ENCODE measurements around the gene SH2D7.

The SH2D7 gene

GRCh38 chr15:78104566-78105475 is 12.5 kb downstream of the SH2D7 start:
- peak; percentile 62 for DNase-seq

GRCh38 chr15:78105476-78106241 is 13.3 kb downstream of the SH2D7 start:
- DNase-seq, result peak; percentile 54

GRCh38 chr15:78107471-78107870 is 15.1 kb downstream of the SH2D7 start:
- peak; percentile 50 for DNase-seq

DNA sequence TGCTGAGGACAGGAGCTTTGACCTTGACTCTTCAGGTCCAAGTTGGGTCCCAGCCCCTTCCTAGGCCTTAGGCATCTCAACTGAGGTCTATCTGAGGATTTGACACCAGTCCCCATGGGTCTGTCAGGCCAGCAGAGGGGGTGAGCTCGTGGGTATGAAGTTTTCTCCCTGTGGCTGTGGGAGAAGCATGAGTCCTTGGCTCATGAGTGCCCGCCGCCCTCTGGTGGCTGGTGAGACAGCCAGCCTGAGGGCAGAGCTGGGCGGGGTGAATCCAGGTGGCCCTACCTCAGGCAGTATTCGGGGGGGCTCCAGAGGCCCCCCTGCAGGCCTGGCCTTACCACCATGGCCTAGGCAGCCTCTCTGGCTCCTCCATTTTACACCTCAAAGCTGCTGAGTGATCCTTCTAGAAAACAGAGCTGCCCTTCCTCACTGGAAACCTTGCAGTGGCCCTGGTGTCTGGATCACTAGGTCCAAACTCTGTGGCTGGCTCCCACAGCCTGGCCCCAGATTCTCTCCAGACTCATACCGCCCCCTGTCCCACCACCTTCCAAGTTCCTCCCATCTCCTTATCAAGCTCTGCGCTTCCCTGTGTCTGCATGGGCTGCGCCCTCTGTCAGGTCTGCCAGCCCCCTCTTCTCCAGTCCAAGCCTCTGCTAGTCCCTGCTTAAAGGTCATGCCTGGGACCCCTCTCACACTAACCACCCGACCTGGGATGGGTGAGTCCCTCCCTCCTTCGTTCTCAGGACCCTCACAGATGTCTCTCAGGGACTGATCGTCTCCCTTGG is 16.1 kb downstream of the SH2D7 start:
- peak; percentile 93 for DNase-seq

- DNase-seq, result no peak
Measured at GRCh38 chr15:78109156-78109555, 16.8 kb downstream of the SH2D7 start.

DNA sequence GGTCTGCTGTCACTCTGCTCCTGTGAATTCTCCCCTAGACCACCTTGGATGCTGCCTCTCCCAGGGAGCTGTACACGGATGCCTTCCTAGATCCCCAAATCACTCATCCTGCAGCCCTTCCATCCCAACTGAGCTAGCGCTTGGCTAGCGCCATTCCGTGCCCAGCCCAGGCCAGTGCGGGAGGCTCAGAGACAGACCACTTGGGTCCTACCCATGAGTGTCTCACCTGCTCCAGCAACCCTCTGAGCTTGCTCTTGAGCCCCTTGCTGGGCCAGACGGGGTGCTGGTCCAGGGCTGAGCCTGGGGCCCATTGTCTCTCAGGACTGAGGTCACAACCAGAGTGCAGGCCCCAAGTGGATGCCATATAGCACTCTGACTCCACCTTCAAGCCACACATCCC is 17.7 kb downstream of the SH2D7 start:
- no peak for DNase-seq

GRCh38 chr15:78110916-78111475 is 18.6 kb downstream of the SH2D7 start:
- no peak for DNase-seq

DNA sequence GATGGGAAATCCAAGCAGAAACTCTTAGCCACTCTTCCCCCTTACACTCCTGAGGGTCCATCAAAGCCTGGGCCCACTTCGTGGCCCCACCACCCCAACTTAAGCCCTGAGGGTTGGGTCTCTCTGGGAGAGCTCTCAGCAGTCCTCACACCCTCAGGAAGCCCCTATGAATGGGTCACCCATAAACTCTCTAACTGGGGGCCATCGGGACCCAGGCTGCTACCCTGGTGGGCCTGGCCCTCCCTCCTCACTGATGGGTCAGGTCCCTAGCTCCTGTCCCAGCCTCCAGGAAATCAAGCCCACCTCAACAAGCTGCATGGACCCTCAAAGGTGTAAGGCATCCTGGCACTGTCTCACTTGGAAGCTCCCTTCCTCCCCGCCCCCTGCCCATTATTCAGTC is 19.4 kb downstream of the SH2D7 start:
- no peak for DNase-seq

DNA sequence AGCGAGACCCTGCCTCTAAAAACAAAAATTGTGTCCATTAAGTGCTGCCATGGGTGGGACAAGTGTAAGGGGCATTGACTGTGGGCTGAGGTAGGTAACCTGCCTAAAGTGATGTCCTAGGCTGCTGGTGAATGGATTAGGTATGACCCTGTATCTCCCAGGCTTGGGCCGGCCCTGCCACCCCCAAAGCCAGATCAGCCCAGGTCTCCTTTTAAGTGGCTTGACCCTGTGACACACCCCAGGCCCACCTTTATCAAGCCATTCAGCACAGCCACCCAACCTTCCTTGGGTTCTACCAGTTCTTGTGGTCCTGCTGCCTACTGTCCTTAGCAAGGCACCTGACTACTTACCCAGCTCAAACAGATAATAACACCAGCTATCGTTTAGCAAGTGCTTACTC is 20.2 kb downstream of the SH2D7 start:
- DNase-seq, result no peak

GRCh38 chr15:78120523-78120922 is 28.2 kb downstream of the SH2D7 start:
- no peak for DNase-seq

DNA sequence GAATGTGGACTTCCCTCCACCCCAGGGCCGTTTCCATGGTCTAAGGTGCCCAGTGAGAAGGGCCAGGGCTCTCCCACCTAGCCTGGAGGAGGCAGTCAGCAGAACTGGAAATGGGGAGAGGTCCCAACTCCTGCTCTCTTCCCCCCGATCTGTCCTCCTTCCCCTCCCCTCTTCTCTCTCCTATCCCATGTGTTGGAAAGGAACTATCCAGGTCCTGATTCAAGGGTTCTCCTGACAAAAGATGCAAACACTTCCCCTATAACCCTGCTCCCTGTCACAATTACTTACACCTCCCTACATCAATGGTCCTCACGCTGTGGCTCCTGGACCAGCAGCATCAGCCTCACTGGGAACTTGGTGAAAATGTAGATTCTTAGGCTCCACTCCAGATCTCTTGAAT is 32.9 kb downstream of the SH2D7 start:
- no peak for DNase-seq

- no peak for DNase-seq
Measured at GRCh38 chr15:78127882-78128281, 35.5 kb downstream of the SH2D7 start.

GRCh38 chr15:78129077-78129750 is 36.9 kb downstream of the SH2D7 start:
- no peak for DNase-seq

DNA sequence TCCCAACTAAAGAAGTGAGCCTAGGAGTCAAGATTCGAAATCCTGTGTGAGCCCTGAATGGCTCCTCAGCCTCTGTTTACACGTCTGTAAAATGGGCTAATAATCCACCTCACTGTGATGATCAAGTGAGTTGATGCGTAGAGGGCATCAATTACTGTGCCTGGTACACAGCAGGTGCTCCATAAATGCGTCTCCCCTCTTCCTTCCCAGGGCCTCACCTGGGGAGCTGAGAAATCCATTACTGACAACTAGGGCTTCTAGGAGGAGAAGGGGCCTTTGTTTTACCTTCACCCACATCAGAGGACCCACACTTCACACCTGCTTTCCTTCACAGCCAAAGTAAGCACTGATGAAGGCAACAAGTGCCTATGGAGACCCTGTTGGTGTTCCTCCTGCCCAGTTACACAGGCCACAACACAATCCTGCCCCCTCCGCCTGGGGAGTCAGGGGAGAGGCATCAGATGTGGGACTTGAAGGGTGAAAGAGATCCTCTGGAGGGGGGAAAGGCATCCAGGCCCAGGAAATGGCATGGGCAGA is 37.5 kb downstream of the SH2D7 start:
- DNase-seq, result peak; percentile 62

DNA sequence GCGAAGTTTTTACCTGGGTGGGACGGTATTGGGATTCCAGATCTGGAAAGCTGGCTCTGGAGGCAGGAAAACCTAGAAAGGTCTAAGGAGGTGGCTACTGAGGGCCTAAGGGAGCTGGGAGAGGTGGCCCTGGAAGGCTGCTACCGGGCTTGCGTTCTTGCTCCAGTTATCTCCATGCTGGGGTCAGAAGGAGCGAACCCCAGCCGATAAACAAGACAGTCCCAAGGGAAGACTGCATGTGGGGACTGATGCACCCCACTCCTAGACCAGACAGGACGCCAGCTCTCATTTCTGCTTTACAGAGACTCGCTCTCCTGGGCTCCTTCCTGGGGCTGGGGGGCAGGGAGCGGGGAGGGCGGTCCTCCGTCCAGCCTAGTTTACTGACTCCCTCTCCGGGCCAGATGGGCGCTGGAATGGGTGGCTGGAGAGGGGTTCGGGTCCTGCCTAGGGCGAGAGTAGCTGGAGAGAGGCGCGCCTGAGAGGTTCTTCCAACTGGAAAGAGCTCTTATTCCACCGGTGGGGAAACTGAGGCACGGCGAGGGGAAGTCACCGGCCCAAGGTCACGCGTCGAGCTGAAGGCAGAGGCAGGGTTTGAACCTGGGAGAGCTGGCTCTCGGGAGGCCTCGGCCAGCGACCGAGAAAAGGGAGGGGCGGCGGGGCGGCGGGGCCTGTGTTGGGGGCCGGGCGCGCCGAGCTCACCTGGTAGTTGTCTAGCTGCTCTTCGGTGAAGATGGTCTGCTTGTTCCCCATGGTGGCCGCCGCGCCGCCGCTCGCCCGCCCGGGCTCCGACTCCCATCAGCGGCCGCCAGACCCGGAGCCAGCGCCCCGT is 38.3 kb downstream of the SH2D7 start:
- DNase-seq, result no peak

DNA sequence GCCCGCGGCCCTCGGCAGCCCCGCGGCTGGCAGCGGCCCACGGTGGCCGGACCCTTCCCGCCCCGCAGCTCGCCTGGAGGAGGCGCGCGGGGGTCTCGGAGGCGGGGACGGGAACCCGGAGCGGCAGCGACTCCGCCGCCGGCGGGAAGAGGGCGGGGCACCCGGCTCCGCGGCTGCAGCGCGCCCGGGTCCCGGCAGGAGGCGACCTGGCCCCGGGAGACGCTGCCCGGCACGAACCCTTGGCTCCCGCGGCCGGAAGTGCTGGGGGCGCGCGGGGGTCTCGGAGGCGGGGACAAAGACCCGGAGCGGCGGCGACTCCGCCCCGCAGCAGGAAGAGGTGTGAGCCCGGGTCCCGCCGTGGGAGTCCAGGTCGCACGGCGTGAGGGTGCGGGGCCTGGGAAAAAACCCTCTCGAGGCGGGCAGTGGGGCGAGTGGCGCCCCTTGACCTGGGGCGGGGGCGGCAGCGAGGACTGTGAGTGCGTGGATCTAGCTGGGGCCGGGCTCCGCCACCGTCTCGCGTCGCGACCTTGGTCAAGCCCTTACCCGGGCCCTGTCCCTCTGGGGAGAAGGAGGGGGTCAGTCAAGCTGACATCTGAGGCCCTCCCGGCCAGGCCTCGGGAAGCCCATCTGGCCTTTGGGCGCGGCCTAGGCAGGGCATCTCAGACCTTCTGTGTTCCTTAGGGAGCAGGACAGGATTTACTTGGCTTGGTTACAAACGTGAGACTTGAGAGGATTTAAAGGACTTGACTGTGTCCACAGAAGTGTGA is 39.1 kb downstream of the SH2D7 start, which contains the start of gene CIB2:
Gene CIB2, minus strand, starts transcription at position 151 of the 767 bp plus-strand sequence. CDS start 230 bp downstream, outside the sequence.
- DNase-seq, result peak; percentile 92

DNA sequence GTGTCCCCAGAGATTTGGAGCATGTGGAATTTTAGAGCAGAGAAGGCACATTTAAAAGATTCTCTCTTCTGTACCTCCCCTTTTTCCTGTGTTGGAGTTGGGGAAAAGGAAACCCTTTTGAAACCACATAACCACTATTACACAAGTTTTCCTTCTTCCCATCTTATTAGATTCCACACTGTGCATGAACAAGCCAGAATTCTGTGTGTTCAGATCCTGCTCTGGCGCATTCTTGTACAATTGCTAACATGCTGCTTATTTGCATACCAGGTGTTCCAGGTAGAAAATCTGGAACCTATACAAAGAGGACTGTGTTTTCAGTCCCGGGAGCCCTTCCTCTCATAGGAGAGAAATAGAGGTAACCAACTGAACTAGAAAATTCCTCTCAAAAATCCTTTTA is 41.4 kb downstream of the SH2D7 start:
- DNase-seq, result peak; percentile 5

DNA sequence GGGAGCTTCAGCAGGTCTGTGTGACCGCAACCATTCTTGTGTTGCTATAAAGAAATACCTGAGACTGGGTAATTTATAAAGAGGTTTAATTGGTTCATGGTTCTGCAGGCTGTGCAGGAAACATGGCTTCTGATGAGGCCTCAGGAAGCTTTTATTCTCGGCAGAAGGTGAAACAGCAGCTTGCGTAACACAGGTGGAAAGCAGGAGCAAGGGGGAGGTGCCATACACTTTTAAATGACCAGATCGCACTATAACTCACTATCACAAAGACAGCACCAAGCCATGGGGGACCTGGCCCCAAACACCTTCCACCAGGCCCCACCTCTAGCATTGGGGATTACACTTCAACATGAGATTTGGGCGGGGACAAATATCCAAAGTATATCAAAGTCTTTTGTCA is 47.2 kb downstream of the SH2D7 start:
- no peak for DNase-seq

- DNase-seq, result no peak
Measured at GRCh38 chr15:78140292-78140691, 47.9 kb downstream of the SH2D7 start.

DNA sequence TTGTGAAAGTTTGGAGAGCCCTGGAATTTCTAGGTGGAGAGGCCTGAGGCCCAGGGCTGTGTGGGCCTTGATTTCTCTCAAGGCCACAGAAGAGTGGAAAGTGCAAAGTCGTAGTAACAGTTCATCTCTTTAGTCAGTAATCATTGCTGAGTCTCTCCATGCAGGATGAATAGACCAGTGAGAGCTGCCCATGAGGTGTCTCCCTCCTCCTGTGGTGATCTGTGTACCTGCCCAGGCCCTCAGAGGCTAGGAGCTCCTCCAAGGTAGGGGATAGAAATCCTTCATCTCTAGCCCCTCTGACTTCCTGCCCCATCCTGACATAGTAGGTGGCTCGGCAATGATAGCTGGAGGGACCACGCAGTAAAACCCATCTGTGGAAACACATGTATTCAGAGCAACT is 50.0 kb downstream of the SH2D7 start:
- DNase-seq, result no peak
